Putamen (tissue), 1 donor: ENCODE data around the gene RASAL1.
A peak's percentile ranks its signal among the peaks of the same experiment; 100 is the strongest.

Source experiments
- DNase-seq: peaks from one replicate; pipeline ENCODE4 v3.0.0-alpha.2; 2016; ENCODE audit warnings: low spot score

RASAL1 gene

GRCh38 chr12:113135178-113136127, at the start of gene RASAL1:
Gene RASAL1 (minus strand): TSS chr12:113135761. CDS start chr12:113135462, 299 bp downstream.
- no peak for DNase-seq

GRCh38 chr12:113184900-113185179, 49.3 kb upstream of the RASAL1 start:
- DNase-seq: peak; percentile 85

GRCh38 chr12:113184098-113184899, 48.7 kb upstream of the RASAL1 start:
- DNase-seq: no peak

GRCh38 chr12:113183030-113183589, 47.5 kb upstream of the RASAL1 start:
- no peak for DNase-seq

- DNase-seq: no peak
These were observed 46.4 kb upstream of the RASAL1 start for GRCh38 chr12:113181975-113182374.

GRCh38 chr12:113180333-113180732, 44.8 kb upstream of the RASAL1 start:
- DNase-seq: no peak

- DNase-seq: no peak
These were observed 43.5 kb upstream of the RASAL1 start for GRCh38 chr12:113179023-113179422.

GRCh38 chr12:113174461-113175384, 39.2 kb upstream of the RASAL1 start:
- no peak for DNase-seq

GRCh38 chr12:113173081-113173698, 37.6 kb upstream of the RASAL1 start:
- DNase-seq: no peak

GRCh38 chr12:113172185-113172584, 36.6 kb upstream of the RASAL1 start:
- no peak for DNase-seq

GRCh38 chr12:113171543-113171942, 36.0 kb upstream of the RASAL1 start:
- no peak for DNase-seq

- DNase-seq: no peak
These were observed 35.4 kb upstream of the RASAL1 start for GRCh38 chr12:113170926-113171325.

- no peak for DNase-seq
These were observed 34.9 kb upstream of the RASAL1 start for GRCh38 chr12:113170457-113170856.

- no peak for DNase-seq
These were observed 34.1 kb upstream of the RASAL1 start for GRCh38 chr12:113169697-113170096.

- no peak for DNase-seq
These were observed 32.3 kb upstream of the RASAL1 start for GRCh38 chr12:113167868-113168267.

- DNase-seq: no peak
These were observed 30.2 kb upstream of the RASAL1 start for GRCh38 chr12:113165521-113166450.

GRCh38 chr12:113164014-113164413, 28.5 kb upstream of the RASAL1 start:
- no peak for DNase-seq

- no peak for DNase-seq
These were observed 27.4 kb upstream of the RASAL1 start for GRCh38 chr12:113163030-113163360.

GRCh38 chr12:113162102-113163029, 26.8 kb upstream of the RASAL1 start:
- no peak for DNase-seq
